ENCODE data around the gene GALNT2. TPM values are rescaled to one million over a fixed set of nuclear protein-coding genes. Genes with fewer than 3 reads are reported as not detected.

Gene GALNT2
- total RNA-seq, 1 donor from 2014 or later: 60.7 TPM

- no peak for TF ChIP-seq CTCF (IDR thresholded peaks at IDR 0.05; ENCODE audit: insufficient read depth, low read length, poor library complexity, severe bottlenecking)
- DNase-seq (ENCODE audit: low read depth): no peak
Measured at GRCh38 chr1:230295367-230295766, 228.3 kb downstream of the GALNT2 start.

DNA sequence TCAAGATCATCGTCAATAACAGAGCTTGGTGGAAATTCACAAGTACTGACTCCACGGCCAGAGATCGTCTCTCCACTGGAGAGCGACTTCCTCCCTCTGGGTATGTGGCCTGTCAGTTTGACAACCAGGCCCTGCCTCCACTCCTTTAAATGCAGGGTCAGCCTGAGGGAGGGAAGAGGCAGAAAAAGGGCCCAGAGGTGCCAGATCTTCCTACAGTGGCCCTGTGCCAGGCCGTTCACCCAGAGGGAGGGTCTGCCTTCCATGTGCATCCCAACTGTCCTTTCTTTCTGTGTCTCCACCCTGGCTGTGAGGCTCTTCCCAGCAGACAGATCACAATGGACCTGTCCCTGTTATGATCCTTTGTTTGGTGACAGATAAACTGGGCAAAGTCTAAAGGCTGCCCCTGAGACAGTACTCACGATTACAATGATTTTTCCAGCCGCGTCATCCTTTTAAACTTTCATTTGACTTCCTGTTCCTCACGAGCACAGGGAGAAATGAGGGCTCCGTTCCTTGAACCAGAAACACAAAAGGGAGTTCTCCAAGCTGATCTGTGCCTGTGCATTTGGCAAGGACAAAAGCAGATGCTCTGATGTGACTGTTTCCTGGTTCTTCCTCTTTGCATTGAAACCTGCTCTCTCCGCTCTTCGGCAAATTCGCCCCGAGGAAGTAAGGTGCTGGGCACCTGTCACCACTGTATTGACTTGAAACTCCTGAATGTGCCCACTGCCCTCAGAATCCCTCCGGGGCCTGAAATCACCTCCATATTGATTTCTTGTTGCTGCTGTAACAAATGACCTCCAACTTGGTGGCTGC lies 232.4 kb downstream of the GALNT2 start:
- Histone ChIP-seq H3K4me3 (ENCODE audit: low read depth, low read length) (no peak overlapping the region), H3K27me3 (ENCODE audit: control insufficient read depth, insufficient read depth, low read length) (no peaks in the 10 kb centered on the region), H3K36me3 (ENCODE audit: control insufficient read depth, insufficient read depth, low read length) (no peaks in the 10 kb centered on the region)
- no peak for TF ChIP-seq CTCF (IDR thresholded peaks at IDR 0.05; ENCODE audit: insufficient read depth, low read length, poor library complexity, severe bottlenecking)
- no peak for DNase-seq (ENCODE audit: low read depth)

More at GRCh38 chr1:230295367-230295766, 228.3 kb downstream of the GALNT2 start:
- Histone ChIP-seq H3K36me3 (ENCODE audit: control insufficient read depth, insufficient read depth, low read length) (no peaks in the 10 kb centered on the region), H3K4me3 (ENCODE audit: low read depth, low read length) (no peak overlapping the region), H3K27me3 (ENCODE audit: control insufficient read depth, insufficient read depth, low read length) (peaks cover 26% of the 10 kb centered on the region)

DNA sequence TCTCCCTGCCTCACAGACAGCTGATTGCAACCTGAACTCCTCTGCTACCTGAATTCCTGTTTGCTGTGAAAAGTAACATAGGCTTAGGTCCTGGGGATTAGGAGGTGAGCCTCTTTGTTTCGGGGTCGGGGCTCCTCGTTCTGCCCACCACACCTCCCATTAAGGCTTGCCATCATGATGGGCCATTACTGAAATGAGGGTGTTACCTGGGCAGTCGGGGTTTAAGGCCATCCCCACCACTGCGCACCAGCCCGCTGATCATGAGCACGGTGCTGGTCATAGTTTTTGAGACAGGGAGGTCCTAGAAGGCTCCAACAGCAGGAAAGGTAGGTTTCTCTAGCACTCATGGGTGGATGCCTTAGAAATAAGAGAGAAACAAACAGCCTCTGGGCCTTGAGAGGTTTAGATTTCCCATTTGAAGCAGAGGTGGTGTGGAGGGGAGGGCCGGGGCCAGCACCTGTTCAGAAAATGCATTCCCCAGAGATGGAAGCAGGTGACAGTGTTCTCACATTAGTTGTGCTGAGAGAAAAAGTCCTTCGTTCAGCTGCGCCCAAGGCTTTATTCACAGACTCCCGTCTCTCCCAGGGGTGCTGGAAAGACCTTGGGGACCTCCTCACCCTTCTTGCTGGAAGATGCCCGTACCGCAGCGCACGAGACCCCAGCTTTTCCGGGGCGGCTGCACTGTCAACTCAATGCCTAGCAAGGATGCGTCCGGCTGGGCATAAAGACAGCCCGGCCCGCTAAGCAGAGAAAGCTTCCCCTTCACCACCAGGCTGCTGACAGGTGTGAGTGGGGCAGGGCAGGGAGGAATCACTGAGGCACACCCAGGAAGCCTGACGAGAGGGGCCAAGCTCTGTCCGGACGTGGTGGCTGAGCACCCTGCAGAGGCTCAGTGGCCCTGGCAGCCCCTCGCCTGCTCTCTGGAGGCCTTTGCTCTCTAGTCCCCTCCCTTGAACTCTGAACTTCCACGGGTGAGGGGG lies 233.6 kb downstream of the GALNT2 start:
- no peak for TF ChIP-seq CTCF (IDR thresholded peaks at IDR 0.05; ENCODE audit: insufficient read depth, low read length, poor library complexity, severe bottlenecking)

DNA sequence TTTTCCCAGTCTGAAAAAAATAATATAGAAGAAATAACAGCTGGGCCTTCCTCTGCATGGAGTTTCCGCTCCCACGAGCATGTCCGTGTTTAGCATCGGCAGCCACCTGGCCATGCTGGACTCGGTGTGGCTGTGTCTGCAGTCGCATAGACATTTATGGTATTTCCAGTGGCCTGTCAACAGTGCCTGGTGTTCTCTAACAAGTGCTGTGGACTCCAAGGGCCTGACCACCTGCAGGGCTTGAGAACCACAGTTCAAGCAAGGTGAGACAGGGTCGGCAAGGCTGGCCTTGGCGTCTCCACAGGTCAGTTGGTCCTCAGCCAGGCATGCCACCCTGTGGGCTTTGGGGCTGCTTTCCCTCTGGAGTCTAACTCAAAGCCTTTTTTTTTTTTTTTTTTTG lies 234.3 kb downstream of the GALNT2 start:
- no peak for DNase-seq (ENCODE audit: low read depth)
- Histone ChIP-seq H3K36me3 (ENCODE audit: control insufficient read depth, insufficient read depth, low read length) (no peaks in the 10 kb centered on the region), H3K27me3 (ENCODE audit: control insufficient read depth, insufficient read depth, low read length) (no peaks in the 10 kb centered on the region), H3K4me3 (ENCODE audit: low read depth, low read length) (no peak overlapping the region)
- TF ChIP-seq CTCF (IDR thresholded peaks at IDR 0.05; ENCODE audit: insufficient read depth, low read length, poor library complexity, severe bottlenecking): no peak

More for the DNA sequence above, 233.6 kb downstream of the GALNT2 start:
- Histone ChIP-seq H3K36me3 (ENCODE audit: control insufficient read depth, insufficient read depth, low read length) (no peaks in the 10 kb centered on the region), H3K27me3 (ENCODE audit: control insufficient read depth, insufficient read depth, low read length) (no peaks in the 10 kb centered on the region), H3K4me3 (ENCODE audit: low read depth, low read length) (no peak overlapping the region)
- no peak for DNase-seq (ENCODE audit: low read depth)

GRCh38 chr1:230301822-230302221 lies 234.8 kb downstream of the GALNT2 start:
- no peaks in the 10 kb centered on the region for H3K27me3 ChIP-seq (ENCODE audit: control insufficient read depth, insufficient read depth, low read length)
- TF ChIP-seq CTCF (IDR thresholded peaks at IDR 0.05; ENCODE audit: insufficient read depth, low read length, poor library complexity, severe bottlenecking): no peak
- H3K4me3 ChIP-seq (ENCODE audit: low read depth, low read length): no peak overlapping the region
- no peak for DNase-seq (ENCODE audit: low read depth)
- no peaks in the 10 kb centered on the region for H3K36me3 ChIP-seq (ENCODE audit: control insufficient read depth, insufficient read depth, low read length)

All from kidney epithelial cell (primary cell).